Endothelial cell of umbilical vein (primary cell): ENCODE measurements around the gene ATP2B2. TPM values are rescaled to one million over a fixed set of nuclear protein-coding genes. Genes with fewer than 3 reads are reported as not detected.

Source experiments
- BruUV-seq: library from RNA; stranded (reverse); fragments of 400-500 nt; replicated peaks from 2 replicates; lab custom pipeline; 2021; lab: Mats Ljungman, UMichigan
- CTCF ChIA-PET: fragments of 300-600, 350-600 bp; sonication (Branson Sonifier 250); formaldehyde crosslinking; loops from one replicate; lab custom pipeline; 2021; ENCODE audit warnings: antibody characterized with exemption, inconsistent platforms; lab: Charles Lee
- POLR2A ChIA-PET: fragments of 300-600, 350-600 bp; sonication (Branson Sonifier 250); formaldehyde crosslinking; loops from one replicate; lab custom pipeline; 2021; ENCODE audit warnings: antibody characterized with exemption, inconsistent platforms; lab: Charles Lee
- DNase-seq: peaks from one replicate; pipeline ENCODE4 v3.0.0-alpha.2; 2011; ENCODE audit warnings: low read depth, low spot score
- FAIRE-seq: peaks from 2 replicates; lab custom pipeline; 2011; peaks lifted over from hg19 to GRCh38; lab: Jason Lieb, UNC
- H2AFZ ChIP-seq: 2 replicates; pipeline ENCODE4 v1.6.0; 2012; ENCODE audit warnings: low read depth, low read length, control low read depth, inconsistent platforms
- H3K27ac ChIP-seq: 2 replicates; pipeline ENCODE4 v1.5.1; 2011; ENCODE audit warnings: low read depth, mild to moderate bottlenecking, control low read depth, low read length, moderate library complexity; ENCODE audit not compliant: insufficient read depth
- H3K27me3 ChIP-seq, 2 experiments: 2 replicates each; pipeline versions ENCODE4 v1.6.0 to v1.6.1; 2011; ENCODE audit warnings: low read length in 2 of 2, mixed read lengths in 1 of 2; ENCODE audit not compliant: control insufficient read depth in 2 of 2, insufficient read depth in 2 of 2
- H3K36me3 ChIP-seq, 2 experiments: 2 replicates in 1 of 2; 3 replicates in 1 of 2; pipeline ENCODE4 v1.5.1; 2011; ENCODE audit warnings: low read length in 2 of 2, mild to moderate bottlenecking in 1 of 2, moderate library complexity in 1 of 2; ENCODE audit not compliant: control insufficient read depth in 2 of 2, insufficient read depth in 2 of 2; ENCODE audit errors: extremely low read depth in 1 of 2
- H3K4me1 ChIP-seq: 3 replicates; pipeline ENCODE4 v1.5.1; 2011; ENCODE audit warnings: mild to moderate bottlenecking, low read length; ENCODE audit not compliant: control insufficient read depth, insufficient read depth; ENCODE audit errors: extremely low read depth
- H3K4me2 ChIP-seq: 2 replicates; pipeline ENCODE4 v1.6.1; 2011; ENCODE audit warnings: low read length, control low read depth, mixed read lengths; ENCODE audit not compliant: insufficient read depth
- H3K4me3 ChIP-seq, 3 experiments: fragments of 200-600 bp in 1 of 3; sonication (generic), shearing (Covaris generic) in 1 of 3; replicated peaks in 1 of 3; 2 replicates each; pipeline ENCODE4 v1.5.1; 2011 to 2016; ENCODE audit warnings: control low read depth in 3 of 3, low read length in 3 of 3, mild to moderate bottlenecking in 2 of 3, inconsistent platforms in 1 of 3, low read depth in 1 of 3, moderate library complexity in 1 of 3; ENCODE audit not compliant: insufficient read depth in 1 of 3
- H3K79me2 ChIP-seq: 2 replicates; pipeline ENCODE4 v1.6.0; 2012; ENCODE audit warnings: low read length, inconsistent platforms; ENCODE audit not compliant: control insufficient read depth, insufficient read depth
- H3K9ac ChIP-seq: replicated peaks from 2 replicates; pipeline ENCODE3; 2011; ENCODE audit warnings: low read length, control low read depth; ENCODE audit not compliant: insufficient read depth; ENCODE audit errors: extremely low read depth
- H3K9me1 ChIP-seq: replicated peaks from 3 replicates; pipeline ENCODE4 v1.6.0; 2011; ENCODE audit warnings: mild to moderate bottlenecking, low read length; ENCODE audit not compliant: control insufficient read depth, insufficient read depth; ENCODE audit errors: extremely low read depth
- H3K9me3 ChIP-seq: replicated peaks from 2 replicates; pipeline ENCODE4 v1.5.1; 2012; ENCODE audit warnings: low read length, inconsistent platforms; ENCODE audit not compliant: control insufficient read depth, insufficient read depth
- H4K20me1 ChIP-seq: replicated peaks from 2 replicates; pipeline ENCODE3; 2011; ENCODE audit warnings: mild to moderate bottlenecking, low read length; ENCODE audit not compliant: control insufficient read depth, insufficient read depth; ENCODE audit errors: extremely low read depth
- EZH2 ChIP-seq: IDR thresholded peaks from 2 replicates; pipeline ENCODE4 v1.6.1; 2012; ENCODE audit warnings: borderline replicate concordance, low read depth, mild to moderate bottlenecking, moderate library complexity, low read length, inconsistent platforms; ENCODE audit not compliant: severe bottlenecking
- FOS ChIP-seq: IDR thresholded peaks from 2 replicates; pipeline ENCODE4 v1.6.1; 2011; ENCODE audit warnings: mild to moderate bottlenecking, low read length, moderate library complexity, borderline replicate concordance; ENCODE audit not compliant: insufficient read depth
- GATA2 ChIP-seq: IDR thresholded peaks from 2 replicates; pipeline ENCODE4 v1.7.0; 2011; ENCODE audit warnings: low read depth, mild to moderate bottlenecking, moderate library complexity, mixed read lengths, low read length; ENCODE audit not compliant: insufficient read length, insufficient read depth
- JUN ChIP-seq: IDR thresholded peaks from 2 replicates; pipeline ENCODE4 v1.6.1; 2011; ENCODE audit warnings: borderline replicate concordance, low read depth; ENCODE audit not compliant: insufficient read length, insufficient read depth
- MYC ChIP-seq: IDR thresholded peaks from one replicate; pipeline ENCODE4 v1.6.1; 2011; ENCODE audit warnings: mild to moderate bottlenecking, low read depth, low read length
- POLR2A ChIP-seq: IDR thresholded peaks from 2 replicates; pipeline ENCODE4 v1.6.1; 2012; ENCODE audit warnings: low read depth, mild to moderate bottlenecking, control low read depth, low read length
- POLR2AphosphoS5 ChIP-seq: IDR thresholded peaks from 2 replicates; pipeline ENCODE4 v1.6.1; 2012; ENCODE audit warnings: low read depth, mild to moderate bottlenecking, control low read depth, low read length, moderate library complexity; ENCODE audit not compliant: insufficient read depth
- dilution Hi-C: fragments of 300-500 bp; cut with MboI; formaldehyde crosslinking; loops from one replicate; pipeline ENCODE4 v1.15.0; 2019; ENCODE audit warnings: low sequenced_read_pairs; ENCODE audit not compliant: extremely low pct_ligation_motif_present
- intact Hi-C: fragments of 100-400 bp; cut with micrococcal nuclease; formaldehyde crosslinking; loops from one replicate; pipeline ENCODE4 v1.10.0; 2022
- polyA plus RNA-seq, 4 experiments: library from polyadenylated mRNA; depleted of rRNA in 3 of 4; stranded (reverse) in 3 of 4; unstranded in 1 of 4; fragments of >200 nt; gene quantifications; 2 replicates each; pipeline versions ENCODE4 v1.2.1 to v1.2.3, GENCODE V29; 2011 to 2012; ENCODE audit warnings: missing spikeins in 1 of 4
- total RNA-seq: library from RNA; stranded (reverse); gene quantifications from 2 replicates; pipeline ENCODE4 v1.2.3, GENCODE V29; 2021
- TF ChIP-seq, protein P1 (sequence below), 2 donors: IDR thresholded peaks; 1 replicate in 1 of 2; 2 replicates in 1 of 2; pipeline ENCODE4 v1.5.1; 2011; ENCODE audit warnings: low read length in 2 of 2, mild to moderate bottlenecking in 2 of 2, moderate library complexity in 2 of 2, control low read depth in 1 of 2, inconsistent platforms in 1 of 2, low read depth in 1 of 2; ENCODE audit not compliant: insufficient read depth in 1 of 2; ENCODE audit errors: extremely low read depth in 1 of 2
- TF ChIP-seq, protein P2 (sequence below): IDR thresholded peaks from 2 replicates; pipeline ENCODE4 v1.6.1; 2011; ENCODE audit not compliant: insufficient read depth, insufficient read length

ATP2B2 gene
- total and polyA plus RNA-seq, 2 donors (not counting 3 experiments of a cell fraction or from before 2014, with no cell fraction given) = not detected

DNA sequence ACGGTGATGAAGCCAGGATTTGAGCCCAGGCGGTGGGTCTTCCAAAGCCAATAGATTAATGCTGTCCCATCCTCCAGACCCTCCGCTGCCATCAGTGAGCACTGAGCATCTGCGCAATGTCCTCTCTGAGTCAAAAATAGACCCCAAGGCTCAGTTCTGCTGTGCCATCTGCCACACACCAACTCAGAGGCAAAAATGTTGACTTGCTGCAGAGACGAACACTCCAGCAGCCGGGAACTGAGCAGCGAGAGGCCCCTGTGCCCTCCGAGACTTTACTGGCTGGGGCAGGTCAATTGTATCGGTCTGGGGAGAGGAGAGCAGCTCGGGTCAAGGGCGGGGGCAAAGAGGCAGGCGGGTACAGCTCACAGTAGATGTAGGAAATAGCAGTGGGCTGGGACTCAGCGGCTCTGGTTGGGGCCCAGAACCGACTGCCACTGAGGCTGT lies 41.5 kb upstream of the ATP2B2 start:
- DNase-seq = no peak
- H3K79me2 ChIP-seq = no peaks in the 10 kb centered on the region
- dilution Hi-C loops = no loop called here
- H4K20me1 ChIP-seq = no peaks in the 10 kb centered on the region
- H3K4me2 ChIP-seq = no peak overlapping the region
- no peaks in the 10 kb centered on the region for H3K4me1 ChIP-seq
- no peak for FAIRE-seq
- no peak overlapping the region for H3K4me3 ChIP-seq
- no peaks in the 10 kb centered on the region for H3K9me3 ChIP-seq
- no peak overlapping the region for H3K9ac ChIP-seq
- no peak overlapping the region for H2AFZ ChIP-seq
- TF ChIP-seq FOS (no peak), MYC (no peak), POLR2A (no peak), EZH2 (no peak), JUN (no peak), POLR2AphosphoS5 (no peak), GATA2 (no peak)
- TF ChIP-seq, protein P1, sequence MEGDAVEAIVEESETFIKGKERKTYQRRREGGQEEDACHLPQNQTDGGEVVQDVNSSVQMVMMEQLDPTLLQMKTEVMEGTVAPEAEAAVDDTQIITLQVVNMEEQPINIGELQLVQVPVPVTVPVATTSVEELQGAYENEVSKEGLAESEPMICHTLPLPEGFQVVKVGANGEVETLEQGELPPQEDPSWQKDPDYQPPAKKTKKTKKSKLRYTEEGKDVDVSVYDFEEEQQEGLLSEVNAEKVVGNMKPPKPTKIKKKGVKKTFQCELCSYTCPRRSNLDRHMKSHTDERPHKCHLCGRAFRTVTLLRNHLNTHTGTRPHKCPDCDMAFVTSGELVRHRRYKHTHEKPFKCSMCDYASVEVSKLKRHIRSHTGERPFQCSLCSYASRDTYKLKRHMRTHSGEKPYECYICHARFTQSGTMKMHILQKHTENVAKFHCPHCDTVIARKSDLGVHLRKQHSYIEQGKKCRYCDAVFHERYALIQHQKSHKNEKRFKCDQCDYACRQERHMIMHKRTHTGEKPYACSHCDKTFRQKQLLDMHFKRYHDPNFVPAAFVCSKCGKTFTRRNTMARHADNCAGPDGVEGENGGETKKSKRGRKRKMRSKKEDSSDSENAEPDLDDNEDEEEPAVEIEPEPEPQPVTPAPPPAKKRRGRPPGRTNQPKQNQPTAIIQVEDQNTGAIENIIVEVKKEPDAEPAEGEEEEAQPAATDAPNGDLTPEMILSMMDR (IDR thresholded peaks at IDR 0.05; ENCODE audit: extremely low read depth in 1 of 2, insufficient read depth in 1 of 2, low read depth in 1 of 2, low read length in 2 of 2) = no peak
- TF ChIP-seq, protein P2, sequence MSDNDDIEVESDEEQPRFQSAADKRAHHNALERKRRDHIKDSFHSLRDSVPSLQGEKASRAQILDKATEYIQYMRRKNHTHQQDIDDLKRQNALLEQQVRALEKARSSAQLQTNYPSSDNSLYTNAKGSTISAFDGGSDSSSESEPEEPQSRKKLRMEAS = no peak
- no TSS peak for BruUV-seq
- no peak overlapping the region for H3K27ac ChIP-seq
- intact Hi-C loops = no loop called here
- H3K27me3 ChIP-seq = no peaks in the 10 kb centered on the region
- H3K9me1 ChIP-seq = no peaks in the 10 kb centered on the region
- no peaks in the 10 kb centered on the region for H3K36me3 ChIP-seq
- ChIA-PET POLR2A (no interaction called here), CTCF (no interaction called here)
